ENCODE measurements around the gene WASL. TPM values are rescaled to one million over a fixed set of nuclear protein-coding genes. Genes with fewer than 3 reads are reported as not detected.
"Not testable (repeated sequence)": the region's sequence is repeated elsewhere in the genome, so short reads cannot be mapped to it uniquely, and the experiment has no call there.

WASL gene
- 10 to 100 TPM; 20.9 to 24.7 TPM for total RNA-seq

GRCh38 chr7:123748734-123749536 lies at the start of gene WASL:
Gene WASL, minus strand, starts transcription at chr7:123749003. Its CDS starts 269 bp downstream, at chr7:123748734.
- peaks cover 0 to 58% of the 10 kb centered on the region in 2 donors for H3K4me1 ChIP-seq
- H3K9me3 ChIP-seq = no peaks in the 10 kb centered on the region
- TF ChIP-seq CTCF (IDR thresholded peaks at IDR 0.05) = peak in 1 of 2 donors; percentile 46
- H3K27me3 ChIP-seq = no peaks in the 10 kb centered on the region
- H3K4me3 ChIP-seq = peak within 1 kb of the TSS; percentile 92 to 95
- DNase-seq (ENCODE audit: low spot score) = peak; percentile 91
- H3K27ac ChIP-seq = peak within 1 kb of the TSS; percentile 99
- no peaks in the 10 kb centered on the region for H3K36me3 ChIP-seq

GRCh38 chr7:123797673-123798531 lies 49.1 kb upstream of the WASL start:
- Histone ChIP-seq H3K27ac (no peak overlapping the region), H3K4me3 (no peak overlapping the region), H3K4me1 (peaks cover 0 to 5% of the 10 kb centered on the region in 2 donors), H3K27me3 (no peaks in the 10 kb centered on the region), H3K36me3 (no peaks in the 10 kb centered on the region), H3K9me3 (no peaks in the 10 kb centered on the region)
- peak; percentile 35 to 75 for TF ChIP-seq CTCF (IDR thresholded peaks at IDR 0.05)
- DNase-seq (ENCODE audit: low spot score) = no peak

GRCh38 chr7:123796568-123796967 lies 47.8 kb upstream of the WASL start:
- Histone ChIP-seq H3K27ac (no peak overlapping the region), H3K4me1 (peaks cover 0 to 5% of the 10 kb centered on the region in 2 donors), H3K9me3 (no peaks in the 10 kb centered on the region), H3K27me3 (no peaks in the 10 kb centered on the region), H3K4me3 (no peak overlapping the region), H3K36me3 (no peaks in the 10 kb centered on the region)
- no peak for DNase-seq (ENCODE audit: low spot score)
- TF ChIP-seq CTCF (IDR thresholded peaks at IDR 0.05) = no peak

- no peaks in the 10 kb centered on the region for H3K27me3 ChIP-seq
- TF ChIP-seq CTCF (IDR thresholded peaks at IDR 0.05) = no peak
- H3K4me3 ChIP-seq = no peak overlapping the region
- no peaks in the 10 kb centered on the region for H3K36me3 ChIP-seq
- H3K4me1 ChIP-seq = peaks cover 0 to 5% of the 10 kb centered on the region in 2 donors
- DNase-seq (ENCODE audit: low spot score) = no peak
- no peak overlapping the region for H3K27ac ChIP-seq
- no peaks in the 10 kb centered on the region for H3K9me3 ChIP-seq
These were observed 47.1 kb upstream of the WASL start for GRCh38 chr7:123795917-123796316.

GRCh38 chr7:123795116-123795515 lies 46.3 kb upstream of the WASL start:
- H3K4me3 ChIP-seq; H3K27me3 ChIP-seq; H3K36me3 ChIP-seq; H3K4me1 ChIP-seq; DNase-seq (ENCODE audit: low spot score); H3K27ac ChIP-seq; H3K9me3 ChIP-seq: not testable (repeated sequence)

GRCh38 chr7:123792547-123792946 lies 43.7 kb upstream of the WASL start:
- no peaks in the 10 kb centered on the region for H3K4me1 ChIP-seq
- H3K4me3 ChIP-seq = no peak overlapping the region
- no peaks in the 10 kb centered on the region for H3K36me3 ChIP-seq
- H3K27me3 ChIP-seq = no peaks in the 10 kb centered on the region
- H3K27ac ChIP-seq = no peak overlapping the region
- no peak for DNase-seq (ENCODE audit: low spot score)
- no peaks in the 10 kb centered on the region for H3K9me3 ChIP-seq
- TF ChIP-seq CTCF (IDR thresholded peaks at IDR 0.05) = no peak

All from right atrium auricular region (tissue), 2 donors.